HG02610 (cell line): Measurements from ENCODE around the gene CHCHD6.

Source experiments
- ATAC-seq: cut with Tn5 transposase; IDR thresholded peaks from one replicate; pipeline ENCODE4 v1.9.1; 2021; ENCODE audit warnings: mild to moderate bottlenecking, moderate library complexity; ENCODE audit not compliant: unreplicated experiment

CHCHD6 gene

DNA sequence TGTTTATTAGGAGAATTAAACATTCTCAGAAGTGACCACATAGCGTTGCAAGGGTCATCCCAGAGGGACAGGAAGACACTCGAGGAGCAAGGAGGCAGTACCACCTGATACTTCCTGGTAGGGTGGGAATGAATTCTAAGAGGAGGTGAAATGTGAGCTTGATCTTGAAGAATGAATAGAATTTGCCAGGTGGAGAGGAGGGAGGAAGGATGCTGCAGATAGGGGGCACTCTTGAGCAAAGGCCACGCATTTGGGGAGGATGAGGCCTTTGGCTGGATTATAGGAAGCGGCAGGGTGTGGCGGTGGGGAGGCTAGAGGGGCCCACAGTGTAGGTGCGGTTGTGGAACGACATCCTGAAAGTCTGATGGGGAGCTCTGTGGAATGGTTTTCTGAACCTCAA is 33.5 kb downstream of the CHCHD6 start:
- no peak for ATAC-seq

DNA sequence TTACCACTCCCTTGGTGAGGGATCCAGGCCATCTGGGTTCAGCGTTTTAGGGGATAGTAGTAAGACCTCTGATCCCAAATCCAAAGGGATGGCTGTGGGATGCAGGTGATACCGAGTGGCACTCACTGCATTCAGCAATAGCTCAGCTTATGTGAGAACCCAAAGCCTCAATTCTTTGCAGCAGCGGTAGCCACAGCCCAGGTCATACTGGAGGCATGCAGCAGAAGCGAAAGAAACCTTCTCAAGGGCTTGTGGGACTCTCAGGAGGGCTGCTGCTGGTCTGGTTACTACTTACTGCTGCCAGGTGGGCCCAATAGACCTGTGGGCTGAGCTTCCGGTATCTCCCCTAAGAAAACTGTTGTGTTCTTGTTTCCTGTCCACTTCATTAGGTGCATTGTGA is 38.0 kb downstream of the CHCHD6 start:
- no peak for ATAC-seq

DNA sequence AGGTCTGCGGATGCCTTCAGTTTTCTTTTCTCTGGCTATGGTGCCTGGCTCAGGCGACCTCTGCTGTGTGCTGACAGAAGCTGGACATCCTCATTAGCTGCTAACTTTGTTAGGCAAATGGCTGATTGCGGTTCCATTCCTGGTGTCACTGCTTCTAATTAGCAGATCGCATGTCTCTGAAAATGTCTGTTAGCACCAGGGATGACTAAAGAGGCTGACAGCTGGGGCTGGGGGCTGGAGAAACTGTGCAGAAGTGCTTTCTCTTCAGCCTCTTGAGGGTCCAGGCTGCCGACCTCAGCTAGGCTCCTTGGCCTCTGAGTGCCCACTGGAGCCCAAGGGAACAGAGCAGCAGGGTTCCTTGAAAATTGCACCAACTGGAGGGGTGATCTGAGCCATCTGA is 39.3 kb downstream of the CHCHD6 start:
- ATAC-seq, result no peak

DNA sequence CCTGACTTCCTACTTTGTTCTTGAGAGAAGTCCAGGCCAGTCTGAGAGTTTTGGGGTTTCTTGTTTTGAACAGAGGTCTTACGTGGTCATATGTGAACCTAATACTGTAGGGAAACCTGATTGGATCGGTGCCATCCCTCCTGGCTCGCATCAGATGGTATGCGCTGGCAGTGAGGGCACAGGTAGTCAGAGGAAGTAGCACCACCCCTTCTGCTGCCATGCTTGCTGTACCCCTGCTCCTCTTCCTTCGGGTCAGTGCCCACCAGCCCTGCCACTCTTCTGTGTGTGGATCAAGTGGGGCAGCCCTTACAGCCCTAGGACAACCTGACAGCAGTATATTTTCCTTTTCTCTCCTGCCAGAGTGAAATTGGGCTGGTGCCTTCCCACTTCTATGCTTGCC is 39.7 kb downstream of the CHCHD6 start:
- ATAC-seq, result no peak

DNA sequence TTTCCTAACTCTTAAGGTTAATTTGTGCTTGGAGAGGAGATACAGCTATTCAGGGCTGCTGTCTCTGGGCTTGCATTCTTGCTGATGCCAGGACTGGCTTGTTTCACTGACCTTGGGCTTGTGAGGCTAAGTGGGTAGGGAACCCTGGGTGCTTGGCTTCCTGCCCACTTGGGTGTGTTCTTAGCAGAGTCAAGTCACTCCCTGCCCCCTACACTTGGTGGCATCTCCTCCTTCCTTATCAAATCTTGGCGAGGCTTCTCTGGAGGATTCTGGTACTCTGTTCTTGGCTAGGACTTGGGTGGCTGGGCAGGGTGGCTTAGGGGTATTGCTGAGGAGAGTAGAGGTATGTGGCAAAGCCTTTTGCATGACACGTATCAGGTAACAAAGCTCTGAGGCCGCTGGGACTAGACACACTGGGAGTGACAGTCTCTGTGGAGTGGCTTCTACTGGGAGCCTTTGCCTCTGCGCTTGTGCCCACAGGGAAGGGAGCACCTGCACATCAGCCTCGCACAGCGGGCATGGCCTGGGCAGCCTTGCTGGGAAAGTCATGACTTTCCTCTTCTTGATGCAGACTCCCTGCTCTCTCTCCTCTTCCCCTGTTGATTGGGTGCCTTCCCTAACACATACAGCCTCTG is 41.8 kb downstream of the CHCHD6 start:
- no peak for ATAC-seq

DNA sequence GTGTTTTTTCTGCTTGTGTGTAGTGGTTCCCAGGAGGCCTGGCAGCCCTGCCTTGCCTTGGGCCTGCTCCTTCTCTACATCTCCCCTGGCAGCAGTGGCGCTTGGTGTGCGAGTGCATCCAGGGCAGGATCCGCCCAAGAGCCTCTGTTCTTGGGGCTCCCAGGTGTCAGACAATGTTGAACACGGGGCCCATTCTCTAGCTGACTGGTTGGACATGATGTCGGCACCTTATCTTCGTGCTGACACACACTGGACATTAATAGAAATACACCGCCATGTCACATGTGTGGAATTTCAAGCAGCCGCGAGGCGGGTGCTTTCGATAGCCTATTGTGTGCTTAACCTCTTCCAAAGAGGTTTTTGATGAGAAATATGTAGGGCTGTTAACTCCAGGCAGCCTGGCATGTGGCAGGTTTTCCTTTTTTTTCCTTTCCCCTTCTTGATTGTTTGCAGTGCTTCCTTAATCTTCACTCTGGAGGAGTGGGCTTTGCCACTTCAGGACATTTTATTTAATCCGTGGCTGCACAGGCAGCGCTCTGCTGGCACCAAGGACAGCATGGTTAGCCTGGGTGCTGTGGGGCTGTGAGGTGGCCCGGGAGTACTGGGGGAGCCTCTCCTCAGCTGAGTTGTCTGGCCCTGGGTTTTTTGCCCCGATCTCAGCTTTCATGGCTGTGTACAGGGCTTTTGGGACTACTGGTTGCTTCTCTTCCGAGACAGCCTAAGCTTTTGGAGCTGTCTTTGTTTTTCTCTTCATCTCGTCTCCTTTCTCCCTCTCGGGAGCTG is 42.5 kb downstream of the CHCHD6 start:
- no peak for ATAC-seq

DNA sequence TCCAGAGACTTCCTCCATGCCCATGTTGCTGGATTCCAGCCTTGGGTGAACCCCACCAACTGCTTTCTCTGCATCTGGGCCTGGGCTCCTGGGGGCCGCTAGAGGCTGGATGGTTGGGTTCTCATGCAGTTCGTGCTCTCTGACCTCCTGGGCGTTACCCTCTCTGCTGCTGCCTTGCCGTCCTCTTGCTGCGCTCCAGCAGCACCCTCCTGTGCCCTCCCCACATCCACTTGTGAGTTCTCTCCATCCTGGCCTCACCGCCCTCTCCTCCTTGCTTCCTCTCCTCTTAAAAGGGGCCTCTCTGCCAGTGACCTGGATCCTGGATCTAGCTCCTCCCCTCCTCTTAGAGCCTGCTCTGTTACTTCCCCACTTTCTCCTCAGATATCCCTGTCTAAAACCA is 43.7 kb downstream of the CHCHD6 start:
- ATAC-seq, result no peak

DNA sequence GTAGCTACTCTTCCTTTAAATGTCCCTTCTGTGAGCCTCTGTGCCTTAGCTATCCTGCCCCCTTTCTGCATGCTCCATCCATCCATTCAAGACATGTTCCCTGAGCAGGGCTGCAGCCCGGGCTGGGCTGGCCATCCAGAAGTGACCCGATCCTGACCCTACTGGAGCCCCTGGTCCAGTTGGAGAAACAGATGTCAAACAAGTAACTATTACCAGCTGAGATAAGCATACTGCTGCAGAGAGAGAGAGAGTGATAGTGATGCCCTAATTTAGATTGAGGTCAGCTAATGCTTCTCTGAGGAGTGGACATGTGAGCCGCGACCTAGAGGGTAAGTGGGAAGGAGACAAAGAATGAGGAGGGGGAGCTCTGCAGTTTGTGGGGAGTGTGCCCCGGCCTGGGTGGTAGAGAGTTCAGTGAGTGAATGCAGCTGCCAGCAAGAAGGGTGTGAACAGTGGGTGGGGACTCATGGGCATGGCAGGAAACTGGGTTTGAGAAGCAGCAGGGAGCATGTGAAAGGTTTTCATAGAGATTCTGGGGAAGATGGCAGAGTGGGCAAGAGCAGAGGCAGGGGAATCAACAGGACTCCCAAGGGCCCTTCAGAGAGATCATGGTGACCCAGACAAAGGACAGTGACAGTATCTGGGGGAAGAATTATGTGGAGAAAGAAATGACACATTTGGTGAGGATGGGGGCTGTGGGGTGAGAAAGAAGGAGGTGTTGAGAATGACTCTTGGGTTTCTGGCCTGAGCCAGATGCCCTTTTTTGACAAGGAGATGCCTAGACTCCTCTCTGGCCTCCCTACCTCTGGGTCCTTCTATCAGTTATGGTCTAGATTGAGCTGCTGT is 44.9 kb downstream of the CHCHD6 start:
- ATAC-seq, result no peak

DNA sequence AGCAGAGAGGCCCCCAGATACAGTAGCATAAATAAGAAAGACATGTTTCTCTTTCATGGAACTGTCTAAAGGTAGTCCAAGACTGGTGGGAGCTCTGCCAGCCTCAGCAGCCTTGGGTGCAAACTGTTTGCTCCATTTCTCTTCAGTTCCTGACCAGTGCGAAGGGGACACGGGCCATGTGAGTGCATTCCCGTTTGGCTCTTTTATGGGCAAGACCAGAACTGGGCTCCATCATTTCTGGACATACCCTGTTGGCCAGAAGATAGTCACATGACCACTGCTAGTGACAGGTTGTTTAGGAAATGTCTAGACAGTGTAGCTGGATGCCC is 45.5 kb downstream of the CHCHD6 start:
- ATAC-seq, result no peak

DNA sequence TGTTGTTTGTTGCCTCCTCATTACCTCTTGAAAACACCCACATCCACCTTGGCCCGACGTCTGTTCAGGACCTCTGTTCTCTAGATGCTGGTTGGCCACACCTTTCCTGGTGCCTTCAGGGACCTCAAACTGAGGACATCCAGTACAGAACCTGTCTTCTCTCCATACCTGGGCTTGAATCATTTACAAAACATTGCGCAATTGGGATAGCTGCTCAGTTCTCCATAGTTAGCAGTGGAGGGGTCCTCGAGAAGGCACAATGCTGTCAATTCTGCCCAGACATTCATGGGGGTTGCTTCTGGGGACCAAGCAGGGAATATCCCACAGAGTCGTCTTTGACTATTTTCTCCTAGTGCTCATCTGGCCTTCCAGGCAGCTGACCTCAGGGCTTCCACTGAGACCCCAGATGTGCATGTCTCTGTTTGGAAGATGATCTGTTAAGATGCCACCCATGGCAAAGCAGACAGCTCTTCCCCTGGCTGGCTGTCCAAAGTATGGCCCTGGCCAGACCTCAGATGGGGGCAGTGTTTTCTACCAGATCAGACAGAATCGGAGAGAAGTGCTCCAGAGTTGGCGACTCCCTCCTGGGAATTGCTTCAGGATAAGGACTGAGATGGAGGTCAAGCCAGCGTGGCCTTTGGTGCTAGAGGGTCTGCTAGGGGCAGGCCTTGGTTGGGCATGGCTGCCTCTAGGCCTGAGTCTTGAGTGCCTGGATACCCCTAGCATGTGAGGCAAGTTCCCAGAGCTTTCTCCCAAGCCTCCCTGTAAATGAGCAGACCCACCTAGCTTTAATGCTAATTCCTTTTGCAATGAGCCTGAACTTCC is 46.1 kb downstream of the CHCHD6 start:
- ATAC-seq, result no peak

DNA sequence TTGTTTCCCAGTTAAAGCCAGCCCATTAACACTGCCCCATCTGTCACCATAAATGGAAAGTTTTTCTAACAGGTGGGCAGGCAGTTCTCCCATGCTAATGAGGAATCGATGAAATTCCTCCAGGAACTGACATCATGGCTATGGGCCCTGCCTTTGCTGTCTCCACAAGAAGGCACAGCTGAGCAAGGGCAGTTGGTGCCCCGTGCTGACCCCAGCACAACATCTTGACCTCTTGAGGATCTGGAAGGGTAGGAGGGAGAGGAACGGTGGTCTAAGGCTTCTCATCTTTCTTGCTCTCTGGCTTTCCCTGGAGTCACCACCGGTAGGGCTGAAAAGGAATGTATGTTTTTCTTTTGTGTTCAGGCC is 46.7 kb downstream of the CHCHD6 start:
- ATAC-seq, result no peak

DNA sequence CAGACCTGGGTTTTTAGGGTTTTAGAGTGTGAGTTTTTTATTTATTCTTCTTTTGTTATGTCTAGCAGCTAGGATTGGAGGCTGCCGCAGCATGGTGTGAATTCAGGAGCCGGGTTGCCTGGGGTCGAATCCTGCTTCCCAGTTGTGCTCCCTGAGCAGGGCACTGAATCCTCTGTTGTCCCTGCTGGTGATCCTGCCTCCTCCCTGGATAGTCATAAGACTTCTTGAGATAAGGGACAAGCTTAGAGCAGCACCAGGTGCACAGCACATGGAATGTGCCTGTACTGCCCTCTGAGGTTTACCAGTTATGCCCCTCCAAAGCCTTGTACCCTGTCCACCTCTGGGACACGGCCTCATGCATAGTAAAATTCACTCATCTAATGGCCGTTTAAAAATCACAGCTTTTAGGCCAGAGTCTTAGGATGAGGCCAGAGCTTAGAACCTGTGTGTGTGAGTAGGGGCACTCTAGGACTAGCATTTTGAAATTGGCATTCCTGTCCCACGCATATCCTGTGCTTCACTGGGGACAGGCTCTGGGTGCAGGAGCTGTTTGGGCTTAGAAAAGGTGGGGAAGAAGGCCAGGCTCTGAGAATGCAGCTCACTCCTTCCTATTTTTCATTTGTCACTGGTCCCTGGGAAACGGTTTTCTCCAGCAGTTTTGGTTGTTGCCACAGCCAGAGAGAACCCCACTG is 47.7 kb downstream of the CHCHD6 start:
- no peak for ATAC-seq

DNA sequence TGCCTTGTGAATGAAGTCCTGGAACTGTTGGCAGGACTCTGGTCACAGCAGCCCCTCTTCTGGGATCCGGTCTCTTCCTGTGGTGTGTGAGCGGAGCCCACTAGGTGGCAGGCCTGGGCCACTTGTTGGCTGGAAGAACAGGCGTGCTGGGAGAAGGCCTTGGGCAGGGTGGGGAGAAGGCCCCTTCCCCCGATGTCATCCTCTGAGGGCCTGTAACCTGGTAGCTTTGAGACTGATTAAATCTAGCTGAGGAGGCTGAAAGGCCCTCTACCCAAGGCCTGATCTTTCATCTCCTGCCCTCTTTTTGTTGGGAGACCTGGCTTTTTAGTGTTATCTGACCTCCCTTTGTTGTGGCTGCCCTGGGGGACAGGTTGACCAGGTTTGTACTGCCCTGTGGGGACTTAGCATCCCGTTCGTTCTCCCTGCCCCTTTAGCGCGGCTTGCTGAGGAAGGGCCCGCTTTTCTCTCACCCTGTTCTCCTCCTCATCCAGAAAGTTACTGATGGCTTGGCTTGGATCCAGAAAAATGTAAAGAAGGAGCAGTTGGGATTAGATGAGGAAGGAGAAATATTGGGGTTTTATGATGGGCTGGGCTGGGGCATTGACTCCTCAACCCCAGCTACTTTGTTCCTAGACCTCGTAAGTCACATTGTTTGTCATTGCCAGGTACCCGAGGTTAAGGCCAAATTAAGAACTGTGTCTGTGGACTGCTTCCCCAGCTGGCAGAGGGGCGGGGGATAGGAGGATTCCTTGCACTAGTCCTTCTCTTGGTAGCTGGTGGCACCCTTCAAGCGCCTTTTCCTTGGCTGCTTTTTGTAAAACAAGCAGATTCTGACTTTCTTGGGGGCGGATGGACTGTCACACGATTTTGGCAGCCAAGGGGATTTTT is 48.5 kb downstream of the CHCHD6 start:
- peak; percentile 72 for ATAC-seq

DNA sequence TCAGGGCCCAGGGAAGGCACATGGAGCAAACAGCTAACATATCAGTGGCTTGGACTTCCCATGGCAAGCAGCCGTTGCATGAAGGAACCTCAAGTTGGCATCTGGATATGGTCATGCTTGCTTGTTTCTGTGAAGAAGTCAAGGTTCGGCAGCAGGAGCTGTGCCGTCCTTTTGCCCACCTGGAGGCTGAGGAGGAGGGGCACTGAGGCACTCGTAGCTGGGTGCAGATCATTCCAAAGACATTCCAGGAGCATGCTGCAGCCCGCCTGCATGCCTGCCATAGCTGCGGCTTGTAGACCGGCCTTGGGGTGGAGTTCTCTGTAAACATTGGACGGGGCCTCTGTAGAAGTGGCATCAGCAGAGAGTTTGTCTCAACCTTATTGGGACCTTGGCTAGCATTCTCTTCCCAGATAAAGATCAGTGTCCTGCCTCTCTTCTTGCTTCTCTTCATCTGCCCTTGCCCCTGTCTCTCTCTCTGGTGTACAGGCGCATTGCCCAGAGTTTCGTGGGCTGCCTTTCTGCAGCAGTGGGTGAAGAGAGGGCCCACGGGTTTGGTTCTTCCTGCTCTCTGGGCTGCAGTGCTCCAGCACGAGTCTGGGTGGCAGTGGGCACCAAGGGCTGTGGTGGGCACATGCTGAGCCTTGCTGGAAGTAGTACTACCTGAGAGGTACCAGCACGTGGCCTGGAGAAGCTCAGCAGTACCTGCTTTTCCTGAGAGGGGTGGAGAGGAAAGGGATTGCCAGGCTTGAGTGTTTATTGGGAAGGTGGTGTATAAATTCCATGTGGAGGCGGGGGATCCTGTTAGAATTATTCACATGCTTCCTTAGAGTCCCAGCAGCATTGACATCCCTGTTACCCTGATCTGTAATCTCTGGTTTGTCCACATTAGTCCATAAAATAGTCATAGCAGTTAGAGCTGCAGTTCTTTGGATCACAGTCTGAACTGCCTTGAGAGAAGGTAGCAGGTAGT is 49.4 kb downstream of the CHCHD6 start:
- ATAC-seq, result no peak

DNA sequence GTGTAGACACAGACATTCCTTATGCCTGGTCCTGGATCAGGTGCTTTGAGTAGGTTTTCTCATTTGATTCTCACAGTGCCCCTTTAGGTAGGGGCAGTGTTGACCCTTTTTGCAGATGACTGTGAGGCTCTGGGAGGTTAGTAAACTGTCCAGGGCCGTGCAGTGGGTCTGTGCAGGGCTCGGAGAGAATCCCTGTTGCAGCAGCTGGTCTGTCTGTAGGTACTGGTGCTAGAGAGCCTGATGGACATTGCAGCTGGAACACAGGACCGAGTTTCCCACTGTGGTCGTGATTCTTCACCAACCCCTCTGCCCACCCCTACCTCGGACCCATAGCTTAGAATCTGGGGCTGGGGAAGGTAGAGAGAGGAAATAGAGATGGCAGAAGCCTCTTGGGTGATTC is 51.8 kb downstream of the CHCHD6 start:
- ATAC-seq, result no peak

DNA sequence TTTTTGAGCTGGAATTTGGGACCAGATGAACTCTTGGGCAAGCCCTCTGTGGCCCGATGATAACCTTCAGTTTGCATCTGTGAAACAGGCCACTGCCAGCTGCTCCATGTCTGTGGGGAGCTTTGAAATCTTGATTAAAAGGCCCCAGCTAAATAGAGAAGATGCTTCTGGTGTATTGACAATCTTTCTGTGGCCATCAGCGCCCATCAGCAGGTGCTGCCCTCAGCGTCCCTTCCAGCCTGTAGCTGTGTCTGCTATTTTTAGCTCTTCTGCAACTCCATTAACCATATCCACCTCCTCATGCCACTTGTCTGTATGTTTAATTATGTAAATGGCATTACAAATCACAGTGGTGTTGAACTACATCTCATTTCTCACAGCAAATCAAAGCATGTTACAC is 54.0 kb downstream of the CHCHD6 start:
- no peak for ATAC-seq

DNA sequence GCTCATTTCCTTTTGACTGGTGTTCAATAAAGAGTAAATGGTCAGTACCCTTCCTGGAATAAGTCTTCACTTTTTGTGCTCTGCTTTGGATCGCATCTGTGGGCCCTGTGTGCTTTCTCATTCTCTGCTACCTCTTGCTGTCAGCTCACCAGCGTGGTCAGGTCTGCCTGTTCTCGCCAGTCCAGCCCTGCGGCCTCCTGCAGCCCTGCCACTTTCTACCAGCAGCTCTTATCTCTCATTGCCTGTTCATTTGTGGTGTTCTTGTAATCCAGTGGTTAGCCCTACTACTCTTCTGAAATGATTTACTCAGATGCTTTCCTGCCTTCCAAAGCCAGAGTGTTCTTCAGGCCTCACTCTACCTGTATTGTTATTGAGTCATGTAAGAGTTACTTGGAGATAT is 54.8 kb downstream of the CHCHD6 start:
- ATAC-seq, result no peak

DNA sequence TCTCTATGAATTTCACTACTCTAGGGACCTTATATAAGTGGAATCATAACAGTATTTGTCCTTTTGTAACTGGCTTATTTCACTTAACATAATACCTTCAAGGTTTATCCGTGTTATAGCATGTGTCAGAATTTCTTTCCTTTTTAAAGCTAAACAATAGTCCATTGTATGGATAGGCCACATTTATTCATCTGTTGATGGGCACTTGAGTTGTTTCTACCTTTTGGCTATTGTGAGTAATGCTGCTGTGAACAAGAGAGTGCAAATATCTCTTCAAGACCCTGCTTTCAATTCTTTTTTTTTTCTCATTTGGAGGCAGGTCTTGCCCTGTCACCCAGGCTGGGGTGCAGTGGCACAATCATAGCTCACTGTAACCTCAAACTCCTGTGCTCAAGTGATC is 56.5 kb downstream of the CHCHD6 start:
- no peak for ATAC-seq
